Testis (tissue), 2 donors: Measurements from ENCODE around the gene PRMT3.
"Not testable (repeated sequence)": the region's sequence is repeated elsewhere in the genome, so short reads cannot be mapped to it uniquely, and the experiment has no call there.

Experiments used
- CTCF ChIP-seq, 3 experiments: fragments of 450-650 bp in 2 of 3; fragments of 200-600 bp in 1 of 3; sonication (generic) in 1 of 3; IDR thresholded peaks; one replicate each; pipeline ENCODE4 v1.5.1; 2016 to 2019; ENCODE audit warnings: antibody characterized with exemption in 3 of 3, mild to moderate bottlenecking in 2 of 3, moderate library complexity in 1 of 3
- POLR2A ChIP-seq: fragments of 450-650 bp; IDR thresholded peaks from one replicate; pipeline ENCODE4 v1.6.1; 2017; ENCODE audit warnings: antibody characterized with exemption, mild to moderate bottlenecking, moderate library complexity

- not testable (repeated sequence) for TF ChIP-seq CTCF (IDR thresholded peaks at IDR 0.05); POLR2A
Observed at GRCh38 chr11:20385996-20386395, 1.5 kb upstream of the PRMT3 start.
